Subcutaneous abdominal adipose tissue (tissue), 5 donors: ENCODE measurements around the gene CEP68.
"Not testable (repeated sequence)": the region's sequence is repeated elsewhere in the genome, so short reads cannot be mapped to it uniquely, and the experiment has no call there.

Experiments
- H3K27ac ChIP-seq: one replicate; pipeline ENCODE4 v1.7.0; 2013; ENCODE audit warnings: low read depth, mild to moderate bottlenecking, inconsistent platforms, low read length, moderate library complexity
- H3K27me3 ChIP-seq, 5 donors: one replicate each; pipeline ENCODE4 v1.7.0; 2013; ENCODE audit warnings: low read length in 5 of 5, inconsistent platforms in 1 of 5; ENCODE audit not compliant: control insufficient read depth in 5 of 5, insufficient read depth in 4 of 5
- H3K36me3 ChIP-seq, 5 donors: one replicate each; pipeline ENCODE4 v1.7.0; 2013; ENCODE audit warnings: low read length in 5 of 5; ENCODE audit not compliant: control insufficient read depth in 5 of 5, insufficient read depth in 5 of 5
- H3K4me1 ChIP-seq, 5 donors: one replicate each; pipeline ENCODE4 v1.7.0; 2013; ENCODE audit warnings: low read length in 5 of 5, mild to moderate bottlenecking in 3 of 5, moderate library complexity in 1 of 5; ENCODE audit not compliant: control insufficient read depth in 5 of 5, insufficient read depth in 5 of 5
- H3K4me3 ChIP-seq, 5 donors: one replicate each; pipeline ENCODE4 v1.7.0; 2013; ENCODE audit warnings: low read length in 5 of 5, low read depth in 1 of 5
- H3K9ac ChIP-seq, 5 donors: one replicate each; pipeline ENCODE4 v1.7.0; 2013; ENCODE audit warnings: low read length in 5 of 5, mild to moderate bottlenecking in 4 of 5, moderate library complexity in 3 of 5
- H3K9me3 ChIP-seq, 5 donors: one replicate each; pipeline ENCODE4 v1.7.0; 2013; ENCODE audit warnings: low read length in 5 of 5; ENCODE audit not compliant: control insufficient read depth in 5 of 5
- donor health status: healthy.
- donor health status: healthy.
- donor health status: healthy.
- donor health status: healthy.
- donor health status: healthy.

CEP68 gene

DNA sequence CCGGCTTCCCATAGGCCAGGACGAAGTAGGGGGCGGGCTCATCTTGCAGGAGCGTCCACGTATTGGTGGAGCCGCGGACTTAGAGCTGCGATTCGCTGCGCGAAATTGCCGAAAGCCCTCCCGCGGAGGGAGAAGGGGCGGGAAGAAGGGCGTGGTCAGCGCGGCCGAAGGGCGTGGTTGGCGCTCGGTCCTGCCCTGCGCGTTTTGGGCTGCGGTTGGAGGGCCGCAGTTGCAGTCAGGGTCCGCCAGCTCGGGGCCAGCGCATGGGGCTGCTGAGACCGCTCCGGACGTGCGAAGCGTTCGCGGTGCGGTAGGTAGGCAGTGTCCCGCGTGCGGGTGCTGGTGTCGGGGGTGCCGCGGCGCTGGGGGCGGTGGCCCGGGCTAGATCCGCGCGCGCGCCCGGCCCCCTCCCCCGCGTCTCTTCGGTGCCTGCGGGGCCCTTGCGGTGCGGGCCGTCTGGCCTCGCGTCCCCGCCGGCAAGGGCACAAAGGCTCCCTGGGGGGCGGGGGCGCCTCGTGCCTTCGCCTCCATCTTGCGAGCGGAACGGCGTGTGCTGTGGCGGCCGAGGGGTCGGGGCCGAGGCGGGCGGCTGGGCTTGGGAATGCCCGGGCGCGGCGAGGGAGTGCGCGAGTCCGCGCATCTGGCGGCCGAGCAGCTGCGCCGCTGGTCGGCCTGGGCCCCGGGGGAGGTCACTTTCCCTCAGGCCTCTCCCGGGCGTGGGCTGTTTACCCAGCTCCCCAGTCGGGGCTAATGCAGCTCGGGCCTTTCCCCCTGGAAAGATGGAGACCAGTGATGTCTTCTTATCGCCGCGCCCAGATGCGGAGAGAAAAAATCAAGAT lies at the start of gene CEP68:
CEP68 (plus strand) TSS at position 202 of the 839 bp plus-strand sequence. CDS start 13,029 bp downstream, outside the sequence.
- Histone ChIP-seq H3K36me3 (no peaks in the 10 kb centered on the region), H3K9ac (peak within 1 kb of the TSS; percentile 71 to 82 (median 81)), H3K4me1 (peaks cover 2 to 65% (median 58%) of the 10 kb centered on the region in 5 donors), H3K27ac (peak within 1 kb of the TSS; percentile 82), H3K9me3 (no peaks in the 10 kb centered on the region), H3K27me3 (no peaks in the 10 kb centered on the region), H3K4me3 (peak within 1 kb of the TSS; percentile 77 to 92 (median 88))

DNA sequence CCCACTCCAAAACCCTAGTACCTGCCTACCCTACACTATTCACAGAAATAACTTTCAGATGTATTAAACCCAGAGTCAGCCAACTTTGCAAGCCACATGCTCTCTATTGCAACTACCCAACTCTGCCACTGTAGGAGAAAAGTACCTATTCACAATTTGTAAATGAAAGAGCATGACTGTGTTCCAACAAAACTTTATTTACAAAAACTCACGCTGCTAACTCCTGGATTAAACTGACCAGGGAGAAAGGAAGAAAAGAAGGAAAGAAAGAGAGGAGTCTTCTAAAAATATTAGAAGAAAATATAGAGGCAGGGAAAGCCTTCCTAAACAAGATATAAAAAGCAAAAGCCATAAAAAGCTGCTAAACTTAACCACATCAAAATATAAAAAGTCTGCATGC lies 42.4 kb upstream of the CEP68 start:
- no peak overlapping the region for H3K4me3 ChIP-seq
- H3K27me3 ChIP-seq, result no peaks in the 10 kb centered on the region
- H3K9me3 ChIP-seq, result no peaks in the 10 kb centered on the region
- peaks cover 2 to 14% (median 12%) of the 10 kb centered on the region in 5 donors for H3K36me3 ChIP-seq
- H3K4me1 ChIP-seq, result peaks cover 0 to 14% (median 4%) of the 10 kb centered on the region in 5 donors
- H3K9ac ChIP-seq, result no peak overlapping the region
- no peak overlapping the region for H3K27ac ChIP-seq

DNA sequence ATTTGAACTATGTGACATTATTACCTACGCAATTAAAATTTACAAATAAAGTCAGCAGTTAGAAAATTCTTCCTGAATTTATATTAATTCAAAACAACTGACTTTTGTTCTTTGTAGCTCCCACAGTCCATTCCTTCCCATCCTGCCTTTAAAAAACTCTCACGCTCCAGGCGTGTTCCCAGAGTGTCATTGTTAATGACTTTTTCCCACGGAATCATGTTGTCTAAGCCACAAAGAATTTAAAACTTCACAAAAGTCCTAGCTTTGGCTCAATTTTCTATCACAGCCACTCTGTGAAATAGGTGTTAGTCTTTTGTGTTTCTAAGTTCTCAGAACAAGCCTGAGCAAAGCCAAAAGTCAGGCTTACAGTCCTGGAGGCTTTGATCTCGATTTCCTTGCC lies 40.5 kb upstream of the CEP68 start:
- no peaks in the 10 kb centered on the region for H3K27me3 ChIP-seq
- no peak overlapping the region for H3K9ac ChIP-seq
- no peak overlapping the region for H3K4me3 ChIP-seq
- H3K4me1 ChIP-seq, result peaks cover 0 to 16% (median 4%) of the 10 kb centered on the region in 5 donors
- peaks cover 2 to 19% (median 15%) of the 10 kb centered on the region in 5 donors for H3K36me3 ChIP-seq
- H3K27ac ChIP-seq, result no peak overlapping the region
- no peaks in the 10 kb centered on the region for H3K9me3 ChIP-seq

- Histone ChIP-seq H3K27ac (no peak overlapping the region), H3K27me3 (no peaks in the 10 kb centered on the region), H3K9ac (no peak overlapping the region), H3K4me1 (peaks cover 0 to 16% (median 4%) of the 10 kb centered on the region in 5 donors), H3K4me3 (no peak overlapping the region), H3K9me3 (no peaks in the 10 kb centered on the region), H3K36me3 (peaks cover 2 to 26% (median 22%) of the 10 kb centered on the region in 5 donors)
Measured at GRCh38 chr2:65016789-65017188, 39.4 kb upstream of the CEP68 start.

GRCh38 chr2:65017335-65017734 lies 38.9 kb upstream of the CEP68 start:
- Histone ChIP-seq H3K27me3 (no peaks in the 10 kb centered on the region), H3K9ac (peak overlapping the region in 1 of 5 donors; percentile 2), H3K9me3 (no peaks in the 10 kb centered on the region), H3K4me1 (peaks cover 0 to 16% (median 4%) of the 10 kb centered on the region in 5 donors), H3K4me3 (no peak overlapping the region), H3K27ac (no peak overlapping the region), H3K36me3 (peaks cover 2 to 26% (median 22%) of the 10 kb centered on the region in 5 donors)

DNA sequence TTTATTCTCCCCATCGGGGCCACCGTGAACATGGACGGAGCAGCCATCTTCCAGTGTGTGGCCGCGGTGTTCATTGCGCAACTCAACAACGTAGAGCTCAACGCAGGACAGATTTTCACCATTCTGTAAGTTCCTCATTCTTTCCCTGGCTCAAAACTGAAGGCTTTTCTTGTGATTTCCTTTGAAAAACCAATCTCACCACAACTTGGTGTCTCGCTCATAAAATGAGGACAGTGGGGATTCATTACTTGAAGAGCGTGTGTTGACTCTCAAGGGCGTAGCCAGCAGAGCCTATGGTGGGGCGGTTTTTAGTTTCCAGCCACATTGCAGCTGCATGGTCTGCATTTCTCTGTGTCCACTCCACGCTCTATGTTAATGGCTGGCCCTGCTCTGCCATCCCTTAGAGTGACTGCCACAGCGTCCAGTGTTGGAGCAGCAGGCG lies 38.1 kb upstream of the CEP68 start:
- Histone ChIP-seq H3K27ac (no peak overlapping the region), H3K9ac (peak overlapping the region in 1 of 5 donors; percentile 2), H3K4me3 (peak overlapping the region in 1 of 5 donors; percentile 48), H3K36me3 (peaks cover 2 to 26% (median 24%) of the 10 kb centered on the region in 5 donors), H3K9me3 (no peaks in the 10 kb centered on the region), H3K4me1 (peaks cover 0 to 16% (median 4%) of the 10 kb centered on the region in 5 donors), H3K27me3 (no peaks in the 10 kb centered on the region)

- Histone ChIP-seq H3K27ac (no peak overlapping the region), H3K9me3 (no peaks in the 10 kb centered on the region), H3K27me3 (no peaks in the 10 kb centered on the region), H3K36me3 (peaks cover 2 to 27% (median 26%) of the 10 kb centered on the region in 5 donors), H3K4me3 (no peak overlapping the region), H3K4me1 (peaks cover 0 to 16% (median 4%) of the 10 kb centered on the region in 5 donors), H3K9ac (no peak overlapping the region)
Measured at GRCh38 chr2:65019010-65019409, 37.2 kb upstream of the CEP68 start.

GRCh38 chr2:65019675-65020195 lies 36.5 kb upstream of the CEP68 start:
- H3K27ac ChIP-seq, result no peak overlapping the region
- peaks cover 0 to 16% (median 4%) of the 10 kb centered on the region in 5 donors for H3K4me1 ChIP-seq
- no peaks in the 10 kb centered on the region for H3K27me3 ChIP-seq
- no peaks in the 10 kb centered on the region for H3K9me3 ChIP-seq
- H3K36me3 ChIP-seq, result peaks cover 2 to 27% (median 26%) of the 10 kb centered on the region in 5 donors
- no peak overlapping the region for H3K4me3 ChIP-seq
- H3K9ac ChIP-seq, result no peak overlapping the region

- H3K36me3 ChIP-seq, result peaks cover 2 to 27% (median 26%) of the 10 kb centered on the region in 5 donors
- H3K4me1 ChIP-seq, result peaks cover 0 to 16% (median 4%) of the 10 kb centered on the region in 5 donors
Measured at GRCh38 chr2:65020251-65020650, 36.0 kb upstream of the CEP68 start.

GRCh38 chr2:65020943-65021528 lies 35.2 kb upstream of the CEP68 start:
- H3K4me3 ChIP-seq, result no peak overlapping the region
- H3K27ac ChIP-seq, result no peak overlapping the region
- no peak overlapping the region for H3K9ac ChIP-seq
- no peaks in the 10 kb centered on the region for H3K9me3 ChIP-seq
- no peaks in the 10 kb centered on the region for H3K27me3 ChIP-seq
- H3K4me1 ChIP-seq, result peaks cover 0 to 16% (median 7%) of the 10 kb centered on the region in 5 donors
- peaks cover 2 to 27% (median 26%) of the 10 kb centered on the region in 5 donors for H3K36me3 ChIP-seq

More at GRCh38 chr2:65020251-65020650, 36.0 kb upstream of the CEP68 start:
- not testable (repeated sequence) for H3K27me3 ChIP-seq, H3K4me3 ChIP-seq, H3K27ac ChIP-seq, H3K9ac ChIP-seq, H3K9me3 ChIP-seq
